Measurements from ENCODE around the gene PDE2A.

Gene PDE2A

GRCh38 chr11:72655896-72656464 lies 18.2 kb downstream of the PDE2A start:
- no peak for DNase-seq

GRCh38 chr11:72655014-72655413 lies 19.2 kb downstream of the PDE2A start:
- DNase-seq: no peak

DNA sequence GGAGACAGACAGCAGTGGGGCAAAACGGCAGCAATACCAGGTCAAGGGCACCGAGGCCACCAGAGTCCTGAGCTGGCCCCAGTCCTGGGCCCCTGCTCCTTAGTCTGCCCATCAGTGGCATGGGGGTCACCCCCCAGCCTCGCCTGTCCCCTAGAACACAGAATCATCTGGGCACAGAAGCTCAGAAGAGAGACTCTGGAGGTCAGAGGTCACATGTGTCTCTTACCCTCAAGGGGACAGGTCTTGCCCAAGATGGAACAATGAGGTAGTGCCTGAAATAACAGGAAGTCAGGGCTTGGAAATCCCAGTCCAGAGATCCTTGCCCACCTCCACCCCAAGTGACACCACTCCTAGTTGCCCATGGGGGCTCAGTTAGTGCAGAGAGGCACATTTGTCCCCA lies 20.6 kb downstream of the PDE2A start:
- no peak for DNase-seq

DNA sequence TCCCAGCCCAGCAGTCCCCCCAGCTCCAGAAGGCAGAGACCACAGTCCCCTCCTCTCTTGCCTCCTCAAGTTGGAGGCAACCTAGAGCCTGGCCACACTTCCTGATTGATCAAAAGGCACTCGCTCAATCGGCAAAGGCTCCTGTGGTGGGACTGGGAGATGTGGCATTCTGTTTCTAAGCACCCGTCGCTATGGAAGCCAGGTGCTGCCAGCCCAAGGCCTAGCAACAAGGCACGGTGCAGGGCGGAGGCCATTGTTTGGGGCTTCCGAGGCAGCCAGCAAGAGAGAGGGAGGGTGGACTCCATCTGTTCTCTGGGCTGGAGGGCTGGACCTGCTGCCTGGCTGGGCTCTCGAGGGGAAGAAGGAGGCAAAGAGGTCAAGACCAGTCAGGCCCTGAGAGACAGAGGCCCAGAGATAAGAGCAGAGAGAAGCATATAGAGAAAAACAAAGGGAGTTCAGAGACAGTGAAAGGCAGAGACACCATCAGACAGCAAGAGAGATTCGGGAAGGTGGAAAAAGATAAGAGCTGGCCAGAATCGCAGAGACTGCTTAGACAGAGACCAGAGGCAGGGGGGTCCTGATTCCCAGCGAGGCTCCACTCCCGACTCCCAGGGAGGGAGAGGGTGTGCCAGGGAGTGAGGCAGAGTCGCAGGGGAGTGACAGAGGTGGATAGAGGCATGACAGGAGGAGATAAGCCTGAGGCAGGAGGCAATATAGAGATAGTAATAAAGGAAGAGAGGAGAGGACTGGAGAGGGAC lies 21.2 kb downstream of the PDE2A start:
- DNase-seq: peak; percentile 64

GRCh38 chr11:72652133-72652532 lies 22.1 kb downstream of the PDE2A start:
- DNase-seq: no peak

GRCh38 chr11:72649215-72649976 lies 24.8 kb downstream of the PDE2A start:
- DNase-seq: no peak

GRCh38 chr11:72648384-72649136 lies 25.7 kb downstream of the PDE2A start:
- DNase-seq: no peak

GRCh38 chr11:72647882-72648281 lies 26.3 kb downstream of the PDE2A start:
- no peak for DNase-seq

- DNase-seq: no peak
Observed at GRCh38 chr11:72646472-72646871, 27.8 kb downstream of the PDE2A start.

DNA sequence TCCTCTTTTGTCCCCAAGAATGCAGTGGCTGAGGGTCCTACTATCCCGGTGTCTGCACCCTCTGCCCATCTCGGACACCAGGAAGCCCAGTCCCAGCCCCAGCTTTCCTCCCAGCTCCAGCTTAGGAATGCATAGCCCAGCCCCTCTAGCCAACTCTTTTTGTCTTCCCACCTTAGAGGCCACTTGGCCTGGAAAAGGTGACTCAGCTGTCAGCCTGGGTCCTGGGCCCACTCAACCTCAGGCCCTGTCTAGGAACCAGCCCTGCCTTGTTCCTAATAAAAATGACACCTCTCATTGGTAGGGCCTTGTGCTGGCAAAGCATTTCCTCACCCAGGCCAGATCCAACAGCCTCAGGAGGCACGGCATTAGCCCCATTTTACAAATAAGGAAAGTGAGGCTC lies 28.2 kb downstream of the PDE2A start:
- DNase-seq: no peak

GRCh38 chr11:72643547-72643946 lies 30.7 kb downstream of the PDE2A start:
- no peak for DNase-seq

DNA sequence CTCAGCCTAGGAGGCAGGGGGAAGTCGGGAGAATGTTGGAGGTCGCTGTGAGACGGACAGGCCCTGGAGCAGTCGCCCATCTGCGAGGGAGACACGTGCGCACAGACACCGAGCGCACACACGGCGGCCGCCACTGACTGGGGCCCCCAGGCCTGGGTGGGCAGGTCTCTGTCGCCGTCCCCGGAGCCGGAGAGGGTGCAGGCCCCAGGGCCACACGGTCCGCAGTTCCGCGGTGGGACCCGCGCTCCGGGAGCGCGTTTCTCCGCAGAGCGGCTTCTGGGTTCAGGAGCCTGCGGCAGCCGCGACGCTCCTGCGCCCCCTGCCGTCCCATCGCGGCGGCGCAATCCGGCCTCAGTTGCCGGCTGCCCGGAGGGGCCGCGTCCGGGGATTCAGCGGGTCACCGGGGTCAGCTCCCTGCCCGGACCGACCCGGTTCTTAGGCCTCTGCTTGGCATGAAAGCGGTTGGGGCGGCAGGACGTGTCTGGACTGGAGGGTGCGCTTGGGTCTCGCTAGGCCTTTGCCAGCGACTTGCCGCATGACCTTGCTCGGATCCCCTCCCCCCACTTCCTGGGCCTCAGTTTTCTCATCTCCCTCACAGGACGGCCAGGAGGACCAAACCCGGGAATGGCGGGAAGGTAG lies 31.2 kb downstream of the PDE2A start:
- no peak for DNase-seq

- no peak for DNase-seq
Observed at GRCh38 chr11:72642043-72642883, 32.0 kb downstream of the PDE2A start.

GRCh38 chr11:72641522-72642042 lies 32.6 kb downstream of the PDE2A start:
- no peak for DNase-seq

DNA sequence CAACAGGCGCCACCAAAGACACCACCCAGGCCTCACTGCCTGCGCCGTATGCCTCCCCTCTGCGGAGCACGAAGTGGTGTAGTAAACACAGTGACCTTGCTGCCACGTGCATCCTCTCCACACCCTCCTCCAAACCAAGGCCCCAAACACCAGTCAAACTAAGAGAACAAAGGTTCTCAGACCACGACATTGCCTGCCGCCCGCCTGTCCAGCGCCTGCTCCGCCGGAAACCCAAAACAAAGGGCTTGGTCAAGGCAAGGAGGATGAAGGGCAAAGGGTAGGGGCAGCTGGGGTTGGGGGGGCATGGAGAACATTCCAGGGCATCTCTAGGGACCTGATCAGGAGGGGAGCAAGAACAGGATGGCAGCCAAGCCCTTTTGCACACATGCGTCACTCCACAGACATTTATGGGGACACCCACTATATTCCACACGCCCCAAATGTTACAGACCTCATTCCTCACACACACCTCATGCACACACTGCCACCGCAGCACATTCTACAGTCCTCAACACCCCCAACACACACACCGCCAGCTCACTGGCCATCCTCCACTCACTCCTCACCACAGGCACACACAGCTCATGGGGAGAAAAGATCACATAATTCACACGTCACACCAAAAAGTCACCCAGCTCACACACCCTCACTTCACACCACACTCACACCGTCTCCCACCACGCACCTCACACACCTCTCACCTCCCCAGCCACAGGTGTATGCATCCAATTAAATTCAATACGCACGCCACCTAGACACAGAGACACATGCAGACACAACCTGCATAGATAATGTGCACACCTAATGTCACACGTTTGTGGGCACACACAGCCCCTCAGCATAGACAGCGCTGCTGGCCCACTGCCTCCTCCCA lies 34.5 kb downstream of the PDE2A start:
- no peak for DNase-seq

DNA sequence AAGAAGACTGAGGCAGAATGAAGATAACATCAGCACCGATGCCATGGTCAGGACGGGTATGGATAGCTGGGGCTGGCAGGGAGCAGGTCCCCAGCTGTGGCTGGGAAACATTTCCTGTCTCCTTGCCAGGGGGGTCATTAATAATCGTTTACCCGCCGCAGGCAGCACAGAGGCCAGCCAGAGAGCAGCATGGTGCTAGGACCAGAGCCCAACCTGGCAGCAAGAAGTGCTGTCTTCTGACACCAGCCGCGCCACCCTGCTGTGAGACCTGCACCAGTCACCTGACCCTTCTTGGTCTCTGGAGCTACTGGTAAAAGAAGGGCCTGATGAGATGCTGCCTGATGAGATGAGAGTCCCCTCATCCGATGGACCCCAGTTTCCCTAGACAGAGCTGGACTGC lies 36.3 kb downstream of the PDE2A start:
- DNase-seq: no peak

DNA sequence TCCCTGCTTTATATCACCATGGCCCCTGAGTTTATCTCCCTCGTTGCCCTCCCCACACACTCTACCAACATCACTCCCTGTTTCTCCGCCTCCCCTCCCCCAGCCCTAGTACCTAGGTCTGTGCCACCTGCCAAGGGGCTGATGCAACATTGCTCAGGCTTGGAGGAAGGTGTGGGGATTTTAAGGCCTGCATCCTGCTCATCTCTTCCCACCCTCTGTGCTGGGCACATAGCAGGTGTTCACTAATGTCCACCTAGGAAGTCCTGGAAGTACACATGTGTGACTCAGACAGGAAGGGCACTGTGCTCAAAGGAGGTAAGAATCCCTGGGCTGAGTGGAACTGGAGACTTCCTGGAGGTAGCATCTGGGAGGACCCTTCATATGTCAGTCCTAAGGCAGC lies 37.0 kb downstream of the PDE2A start:
- DNase-seq: no peak

- no peak for DNase-seq
Observed at GRCh38 chr11:72636376-72636775, 37.8 kb downstream of the PDE2A start.

DNA sequence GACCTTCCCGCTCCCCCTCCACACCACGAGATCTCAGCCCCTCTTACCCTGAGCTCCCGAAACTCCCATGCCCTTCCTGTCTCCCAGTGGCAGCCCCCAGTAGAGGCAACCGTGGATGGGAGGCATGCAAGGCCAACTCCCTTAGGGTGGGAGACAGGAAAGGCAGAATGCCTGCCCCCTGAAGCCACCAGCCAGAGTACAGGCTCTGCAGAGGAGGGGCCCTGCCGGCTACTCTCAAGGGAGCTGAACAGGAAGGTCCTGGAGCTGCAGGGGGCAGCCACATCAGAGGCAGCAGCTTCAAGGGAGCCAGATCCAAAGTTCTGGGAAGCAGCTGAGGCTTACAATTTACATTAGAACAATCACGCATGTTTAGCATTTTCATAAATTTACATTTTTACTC lies 38.3 kb downstream of the PDE2A start:
- DNase-seq: no peak

- no peak for DNase-seq
Observed at GRCh38 chr11:72635309-72635915, 38.8 kb downstream of the PDE2A start.
